Prostate gland (tissue), 2 donors: Measurements from ENCODE around the gene RSRP1.

Experiments used
- CTCF ChIP-seq, 4 experiments: fragments of 200-600 bp in 2 of 4; fragments of 450-650 bp in 2 of 4; sonication (generic) in 2 of 4; IDR thresholded peaks; 1 replicate in 3 of 4; 2 replicates in 1 of 4; pipeline ENCODE4 v1.5.1; 2016 to 2019; ENCODE audit warnings: antibody characterized with exemption in 4 of 4, mild to moderate bottlenecking in 2 of 4, moderate library complexity in 2 of 4
- POLR2A ChIP-seq: fragments of 450-650 bp; IDR thresholded peaks from one replicate; pipeline ENCODE4 v1.6.1; 2016; ENCODE audit warnings: antibody characterized with exemption, mild to moderate bottlenecking
- POLR2AphosphoS5 ChIP-seq: sonication (generic); formaldehyde crosslinking; IDR thresholded peaks from one replicate; pipeline ENCODE4 v1.6.1; 2017; ENCODE audit warnings: antibody characterized with exemption

GRCh38 chr1:25220666-25221065 is 26.6 kb downstream of the RSRP1 start:
- TF ChIP-seq CTCF (IDR thresholded peaks at IDR 0.05) (no peak), POLR2AphosphoS5 (no peak), POLR2A (no peak)
